ENCODE measurements around the gene VPS36. TPM values are rescaled to one million over a fixed set of nuclear protein-coding genes. Genes with fewer than 3 reads are reported as not detected.
A peak's percentile ranks its signal among the peaks of the same experiment; 100 is the strongest.

The VPS36 gene
- total and polyA plus RNA-seq, 2 of the 13 experiments (the other 11 are each of a cell fraction or from before 2014, with no cell fraction given): 17.2 to 22.4 TPM

GRCh38 chr13:52454820-52455676 lies 4.6 kb upstream of the VPS36 start, which contains the start of gene CKAP2 (continued):
- TF ChIP-seq EHMT2 (IDR thresholded peaks at IDR 0.05; ENCODE audit: borderline replicate concordance, low read depth, low read length) (no peak), MTF2 (CRISPR knock-in tag; IDR thresholded peaks at IDR 0.05; ENCODE audit: borderline replicate concordance) (no peak), ZFP1 (CRISPR knock-in tag; IDR thresholded peaks at IDR 0.05) (peak; percentile 42; the same call in 1 of the 2 replicates), ZNF562 (CRISPR knock-in tag; IDR thresholded peaks at IDR 0.05; ENCODE audit: borderline replicate concordance) (0 out of 2 replicates have a peak, but pooled peaks have one; percentile 57), EEA1 (CRISPR knock-in tag; IDR thresholded peaks at IDR 0.05; ENCODE audit: borderline replicate concordance) (no peak), HOXA9 (CRISPR knock-in tag; IDR thresholded peaks at IDR 0.05; ENCODE audit: borderline replicate concordance) (no peak; the same call in 1 of the 2 replicates), SRSF1 (optimal IDR thresholded peaks at IDR 0.05; ENCODE audit: low read depth, low read length) (no peak), SP4 (CRISPR knock-in tag; IDR thresholded peaks at IDR 0.05) (0 out of 2 replicates have a peak, but pooled peaks have one; percentile 69), WIZ (CRISPR knock-in tag; IDR thresholded peaks at IDR 0.05) (no peak), CBX1 (IDR thresholded peaks at IDR 0.05; ENCODE audit: low read depth) (peak; percentile 54), BRF2 (CRISPR knock-in tag; IDR thresholded peaks at IDR 0.05) (peak; percentile 83; the same call in 1 of the 2 replicates), FOXK2 (IDR thresholded peaks at IDR 0.05) (peak; percentile 92), NBN (conservative IDR thresholded peaks at IDR 0.05) (no peak), MXI1 (IDR thresholded peaks at IDR 0.05; ENCODE audit: borderline replicate concordance, low read depth, low read length) (peak; percentile 62; the same call in 2 of the 3 replicates), GTF3A (CRISPR knock-in tag; conservative IDR thresholded peaks at IDR 0.05) (no peak), SMAD9 (CRISPR knock-in tag; IDR thresholded peaks at IDR 0.05) (no peak), ATF5 (CRISPR knock-in tag; IDR thresholded peaks at IDR 0.05; ENCODE audit: low read depth) (no peak), ZNF576 (CRISPR knock-in tag; IDR thresholded peaks at IDR 0.05) (peak; percentile 84; the same call in 1 of the 2 replicates), MAFK (conservative IDR thresholded peaks at IDR 0.05 in 1 of 2, IDR thresholded peaks at IDR 0.05 in 1 of 2; ENCODE audit: low read length in 2 of 2) (0 out of 4 replicates have a peak, but pooled peaks of 1 of the 2 experiments have one; percentile 12), ATF6 (CRISPR knock-in tag; conservative IDR thresholded peaks at IDR 0.05) (no peak), ZNF275 (CRISPR knock-in tag; IDR thresholded peaks at IDR 0.05; ENCODE audit: borderline replicate concordance) (peak; percentile 81), ZFX (CRISPR knock-in tag; IDR thresholded peaks at IDR 0.05; ENCODE audit: low read depth) (peak; percentile 95)
- TF ChIP-seq, protein P1, sequence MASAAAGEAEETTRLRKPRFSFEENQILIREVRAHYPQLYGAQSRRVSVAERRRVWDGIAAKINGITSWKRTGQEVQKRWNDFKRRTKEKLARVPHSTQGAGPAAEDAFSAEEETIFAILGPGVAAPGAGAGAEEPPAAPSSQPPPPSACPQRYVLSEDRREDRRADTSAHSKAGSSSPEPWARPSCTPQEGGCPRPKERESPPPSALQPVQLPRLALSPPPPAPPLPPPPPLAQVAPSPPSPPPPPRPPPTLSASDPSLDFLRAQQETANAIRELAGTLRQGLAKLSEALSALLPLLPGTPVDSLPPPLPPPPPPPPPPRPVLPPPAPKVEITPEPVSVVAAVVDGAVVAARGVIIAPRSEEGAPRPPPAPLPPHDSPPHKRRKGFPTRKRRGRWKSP (CRISPR knock-in tag; IDR thresholded peaks at IDR 0.05): peak; percentile 92

Data from HepG2 (cell line).